Activated CD4-positive, alpha-beta T cell treated with anti-CD3 and anti-CD28 coated beads for 1 hour (primary cell): ENCODE data around the gene TBX2.
"Not testable (repeated sequence)": the region's sequence is repeated elsewhere in the genome, so short reads cannot be mapped to it uniquely, and the experiment has no call there.

Source experiments
- DNase-seq: peaks from one replicate; pipeline ENCODE4 v3.0.0-alpha.2; 2020

The TBX2 gene

DNA sequence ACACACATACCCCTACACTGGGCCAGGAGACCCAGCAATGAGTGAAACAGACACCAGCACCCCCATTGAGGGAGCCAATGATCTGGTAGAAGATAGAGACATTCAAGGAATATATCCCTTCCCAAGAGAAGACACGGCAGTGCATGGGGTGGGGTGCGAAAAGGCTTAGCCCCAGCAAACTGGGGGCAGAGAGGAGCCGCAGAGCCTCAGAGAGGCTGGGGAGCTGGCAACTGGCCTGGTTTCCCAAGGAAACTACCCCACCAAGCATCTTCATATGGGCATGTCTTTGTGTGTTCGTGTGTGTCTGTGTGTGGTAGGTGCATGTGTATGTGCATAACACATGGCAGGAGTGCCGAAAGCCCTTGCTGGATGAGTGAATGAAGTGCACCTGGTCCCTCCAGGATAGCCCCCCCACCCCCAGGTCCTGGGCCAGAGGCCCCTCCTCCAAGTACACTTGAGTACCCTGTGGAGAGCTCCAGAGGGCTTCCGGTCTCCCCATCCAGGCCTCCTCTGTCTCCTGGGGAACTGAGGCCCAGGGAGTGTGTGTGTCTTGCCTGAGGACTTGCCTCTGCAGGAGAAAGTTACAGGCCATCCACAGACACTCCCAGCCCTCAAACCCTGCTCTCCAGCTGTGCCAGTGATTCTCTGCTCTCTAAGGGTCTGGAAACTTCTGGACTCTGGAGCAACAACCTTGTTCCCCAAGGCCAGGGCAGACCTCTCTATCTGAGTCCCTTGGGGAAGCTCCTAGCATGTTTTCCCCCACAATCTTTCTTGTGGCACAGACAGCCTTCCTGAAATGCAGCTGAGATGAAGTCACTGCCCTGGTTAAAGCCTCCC, 15.9 kb downstream of the TBX2 start:
- DNase-seq: no peak

DNA sequence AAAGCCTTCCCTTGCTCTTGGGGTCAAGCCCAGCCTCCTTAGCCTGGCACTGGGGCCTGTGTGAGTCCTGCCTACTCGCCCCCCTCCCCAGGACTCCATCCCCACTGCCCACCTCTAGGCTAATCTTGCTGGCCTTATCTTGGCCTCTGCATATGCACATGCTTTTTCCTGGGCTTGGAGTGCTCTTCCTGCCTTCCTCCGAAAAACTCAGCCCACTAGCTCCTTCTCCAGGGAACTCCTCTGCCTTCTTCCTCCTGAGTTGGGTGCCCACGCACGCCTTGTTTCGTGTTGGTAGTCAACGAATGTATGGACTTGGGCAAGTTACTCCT, 16.5 kb downstream of the TBX2 start:
- no peak for DNase-seq

DNA sequence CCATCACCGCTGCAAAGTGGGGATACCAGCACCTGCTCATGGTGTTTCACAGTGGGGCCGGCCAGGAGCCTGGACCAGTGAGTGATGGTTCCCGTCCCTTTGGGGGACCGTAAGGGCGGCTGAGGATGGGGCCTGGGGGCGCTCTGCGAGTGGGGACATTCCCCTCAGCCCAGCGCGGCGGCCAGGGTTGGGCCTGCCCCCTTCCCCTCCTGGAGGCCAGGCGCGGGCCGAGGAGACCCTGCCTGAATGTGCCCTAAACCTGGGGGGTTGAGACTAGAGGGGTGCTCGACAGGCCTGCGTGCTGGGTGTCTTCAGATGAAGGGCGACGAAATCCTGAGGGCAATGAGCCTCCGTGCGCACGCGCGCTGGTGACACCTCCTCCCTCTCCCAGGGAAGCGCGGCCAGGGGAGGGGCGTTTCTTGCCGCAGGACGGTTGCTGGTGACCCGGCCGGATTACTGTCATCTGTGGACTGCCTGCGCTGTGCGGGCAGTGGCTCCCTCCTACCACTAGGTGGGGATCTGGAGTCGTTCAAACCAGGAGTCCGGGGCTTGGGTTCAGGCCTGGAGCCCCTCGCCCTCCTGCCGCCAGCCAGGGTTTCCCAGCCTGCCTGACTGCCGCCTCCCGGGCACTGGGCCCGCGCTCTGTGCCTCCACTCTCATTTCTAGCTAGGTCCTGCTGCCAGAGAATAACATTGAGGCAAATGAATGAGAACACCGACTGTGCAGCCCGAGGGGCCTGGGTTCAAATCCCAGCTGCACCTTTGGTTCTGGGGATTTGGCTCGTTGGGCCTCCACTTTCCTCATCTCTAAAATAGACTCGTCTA, 17.1 kb downstream of the TBX2 start:
- no peak for DNase-seq

DNA sequence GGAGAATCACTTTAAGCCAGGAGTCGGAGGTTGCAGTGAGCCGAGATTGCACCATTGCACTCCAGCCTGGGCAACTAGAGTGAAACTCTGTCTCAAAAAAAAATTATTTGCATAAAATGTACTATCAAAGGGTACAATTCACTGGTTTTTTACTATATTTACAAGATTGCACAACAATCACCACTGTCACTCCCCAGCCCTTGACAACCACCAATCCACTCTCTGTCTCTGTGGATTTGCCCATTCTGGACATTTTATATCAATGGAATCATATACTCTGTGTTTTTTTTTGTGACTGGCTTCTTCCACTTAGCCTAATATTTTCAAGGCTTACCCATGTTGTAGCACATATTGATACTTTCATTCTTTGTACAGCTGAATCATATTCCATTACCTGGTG, 18.8 kb downstream of the TBX2 start:
- DNase-seq: no peak

DNA sequence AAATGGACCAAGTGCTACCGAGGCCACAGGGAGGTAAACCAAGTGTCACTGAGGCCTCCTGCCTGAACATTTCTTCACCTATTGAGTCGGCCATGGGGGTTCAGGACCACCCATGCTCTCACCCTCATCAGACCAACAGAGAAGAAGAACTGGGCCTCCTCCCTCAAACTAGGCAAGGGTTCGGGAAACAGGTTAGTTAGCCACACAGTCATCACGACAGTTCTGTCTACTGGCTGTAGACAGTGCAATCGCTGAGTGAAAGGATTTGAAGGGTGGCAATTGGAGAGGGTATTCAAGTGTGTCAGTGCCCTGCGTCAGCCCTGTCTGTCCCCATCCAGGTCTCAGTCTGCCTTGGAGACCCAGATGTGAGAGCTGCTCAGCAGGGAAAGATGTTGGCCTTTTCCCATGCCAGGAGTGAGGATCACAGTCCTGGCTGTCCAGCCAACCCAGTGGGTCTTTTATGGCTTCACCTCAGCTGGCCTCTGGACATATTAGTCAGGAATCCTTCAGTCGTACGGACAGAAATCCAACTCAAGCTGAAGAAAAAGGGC, 19.9 kb downstream of the TBX2 start:
- DNase-seq: no peak

DNA sequence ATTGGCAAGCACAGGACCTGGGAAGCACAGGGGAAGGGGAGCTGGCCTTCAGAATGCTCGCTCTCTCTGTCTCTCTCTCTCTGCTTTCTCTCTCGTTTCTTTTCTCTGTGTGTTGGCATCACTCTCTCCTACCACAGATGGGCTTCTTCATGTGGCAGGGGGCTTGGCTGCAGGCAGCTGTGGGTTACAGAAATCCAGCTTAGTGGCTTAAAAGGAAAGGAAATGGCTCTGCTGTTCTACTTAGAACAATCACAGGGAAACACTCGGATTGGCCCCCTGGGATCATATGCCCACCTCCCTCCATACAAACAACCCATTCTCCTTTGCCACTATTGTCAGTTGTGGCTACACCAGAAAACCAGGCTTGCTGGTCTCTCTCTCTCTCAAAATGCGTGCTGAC, 20.4 kb downstream of the TBX2 start:
- DNase-seq: no peak

DNA sequence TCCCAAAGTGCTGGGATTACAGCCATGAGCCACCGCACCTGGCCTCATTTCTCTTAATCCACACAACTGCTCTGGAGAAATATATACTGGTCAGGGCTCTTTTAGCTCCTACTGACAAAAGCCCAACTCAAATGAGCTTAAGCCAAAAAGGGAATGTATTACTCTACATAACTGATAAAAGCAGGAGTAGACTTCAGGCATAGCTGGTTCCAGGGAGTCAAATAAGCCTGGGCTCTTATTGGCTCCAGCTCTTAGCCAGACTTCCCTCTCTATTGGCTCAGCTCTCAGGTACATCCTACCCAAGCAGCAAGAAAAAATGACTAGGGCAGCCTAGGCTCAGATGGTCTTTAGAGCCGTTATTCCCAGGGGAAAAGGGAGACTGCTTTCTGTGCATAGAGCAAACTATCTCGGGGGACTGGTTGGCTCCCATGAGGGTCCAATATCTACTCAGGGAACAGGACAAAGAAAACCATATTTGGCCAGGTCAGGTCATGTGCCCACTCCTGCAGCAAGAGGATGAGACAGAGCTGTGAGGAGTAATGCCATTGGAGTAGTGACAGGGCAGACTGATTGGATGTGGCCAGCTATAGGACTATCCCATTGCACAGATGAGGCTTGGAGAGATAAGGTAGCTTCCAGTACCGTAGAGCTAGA, 21.2 kb downstream of the TBX2 start:
- DNase-seq: no peak

DNA sequence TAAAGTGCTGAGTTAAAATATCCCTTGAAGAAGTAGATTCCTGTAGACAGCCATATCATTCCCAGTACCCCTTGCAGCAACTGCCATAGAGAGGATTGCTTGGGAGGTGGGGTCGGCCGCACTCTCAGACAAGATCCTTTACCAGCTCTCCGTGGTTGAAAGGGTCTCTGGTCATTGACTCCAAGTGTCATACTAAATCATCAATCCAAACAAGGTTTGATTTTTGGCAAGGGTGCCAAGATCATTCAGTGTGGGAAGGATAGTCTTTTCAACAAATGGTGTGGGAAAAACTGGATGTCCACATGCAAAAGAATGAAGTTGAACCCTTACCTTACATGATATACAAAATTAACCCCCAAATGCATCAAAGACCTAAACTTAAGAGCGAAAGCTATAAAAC, 21.8 kb downstream of the TBX2 start:
- no peak for DNase-seq

DNA sequence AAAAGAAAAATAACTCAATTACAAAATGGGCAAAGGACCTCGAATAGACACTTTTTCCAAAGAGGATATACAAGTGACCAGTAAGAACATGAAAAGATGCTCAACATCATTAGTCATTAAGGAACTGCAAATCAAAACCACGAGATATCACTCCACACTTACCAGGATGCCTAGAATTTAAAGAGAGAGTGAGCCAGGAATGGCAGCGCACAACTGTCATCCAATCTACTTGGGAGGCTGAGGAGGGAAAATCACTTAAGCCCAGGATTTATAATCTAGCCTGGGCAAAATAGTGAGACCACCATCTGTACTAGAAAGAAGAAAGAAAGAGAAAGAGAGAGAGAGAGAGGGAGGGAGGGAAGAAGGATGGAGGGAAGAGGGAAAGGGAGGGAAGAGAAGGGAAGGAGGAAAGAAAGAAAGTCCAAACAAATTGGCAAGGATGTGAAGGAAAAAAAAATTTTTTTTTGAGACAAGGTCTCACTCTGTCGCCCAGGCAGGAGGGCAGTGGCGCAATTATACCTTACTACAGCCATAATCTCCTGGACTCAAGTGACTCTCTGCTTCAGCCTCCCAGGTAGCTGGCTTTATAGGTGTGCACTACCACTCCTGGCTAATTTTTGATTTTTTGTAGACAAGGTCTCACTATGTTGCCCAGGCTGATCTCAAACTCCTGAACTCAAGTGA, 22.6 kb downstream of the TBX2 start:
- DNase-seq: no peak

DNA sequence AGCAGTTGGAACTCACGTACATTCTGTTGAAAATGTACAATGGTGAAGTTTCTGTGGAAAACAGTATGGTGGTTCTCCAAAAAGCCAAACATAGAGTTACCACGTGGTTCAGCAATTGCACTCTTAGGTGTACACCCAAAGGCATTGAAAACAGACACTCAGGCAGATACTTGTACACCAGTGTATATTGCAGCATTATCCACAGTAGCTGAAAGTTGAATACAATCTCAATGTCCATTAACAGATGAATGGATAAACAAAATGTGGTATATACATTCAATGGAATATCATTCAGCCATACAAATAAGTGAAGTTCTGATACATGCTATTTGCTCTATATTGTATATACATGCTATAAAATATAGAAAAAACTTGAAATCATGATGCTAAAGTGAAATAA, 23.2 kb downstream of the TBX2 start:
- DNase-seq: no peak

DNA sequence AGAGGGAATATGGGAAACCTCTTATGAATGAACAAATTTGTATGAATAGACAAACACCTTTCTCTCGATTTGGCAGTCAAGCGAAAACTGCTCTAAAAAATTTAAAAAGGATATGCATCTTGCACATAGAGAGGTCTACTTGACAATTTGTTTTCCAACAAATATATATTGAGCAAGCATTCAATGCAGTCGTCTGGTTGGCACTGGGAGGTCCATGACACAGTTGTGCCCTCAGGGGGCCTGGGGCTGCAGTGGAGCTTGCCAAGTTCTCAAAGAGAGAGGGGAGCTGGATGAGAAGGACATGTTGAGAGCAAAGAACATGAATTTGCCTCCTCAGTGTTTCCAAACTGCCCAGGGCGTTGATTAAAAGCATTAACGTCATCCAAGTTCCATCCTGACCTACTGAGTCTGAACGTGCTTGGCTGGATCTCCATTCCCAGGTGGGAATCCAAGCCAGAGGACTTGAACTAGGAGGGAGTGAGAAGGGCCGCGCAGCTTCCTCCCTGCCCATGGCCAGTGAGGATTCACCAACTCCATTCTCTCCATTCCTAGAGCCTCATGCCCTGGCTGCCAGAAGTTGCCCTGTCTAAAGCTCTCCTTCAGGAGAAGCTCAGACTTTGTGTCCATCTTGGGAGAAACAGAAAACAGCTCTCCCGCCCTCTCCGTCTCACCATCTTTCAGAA, 24.5 kb downstream of the TBX2 start:
- no peak for DNase-seq

DNA sequence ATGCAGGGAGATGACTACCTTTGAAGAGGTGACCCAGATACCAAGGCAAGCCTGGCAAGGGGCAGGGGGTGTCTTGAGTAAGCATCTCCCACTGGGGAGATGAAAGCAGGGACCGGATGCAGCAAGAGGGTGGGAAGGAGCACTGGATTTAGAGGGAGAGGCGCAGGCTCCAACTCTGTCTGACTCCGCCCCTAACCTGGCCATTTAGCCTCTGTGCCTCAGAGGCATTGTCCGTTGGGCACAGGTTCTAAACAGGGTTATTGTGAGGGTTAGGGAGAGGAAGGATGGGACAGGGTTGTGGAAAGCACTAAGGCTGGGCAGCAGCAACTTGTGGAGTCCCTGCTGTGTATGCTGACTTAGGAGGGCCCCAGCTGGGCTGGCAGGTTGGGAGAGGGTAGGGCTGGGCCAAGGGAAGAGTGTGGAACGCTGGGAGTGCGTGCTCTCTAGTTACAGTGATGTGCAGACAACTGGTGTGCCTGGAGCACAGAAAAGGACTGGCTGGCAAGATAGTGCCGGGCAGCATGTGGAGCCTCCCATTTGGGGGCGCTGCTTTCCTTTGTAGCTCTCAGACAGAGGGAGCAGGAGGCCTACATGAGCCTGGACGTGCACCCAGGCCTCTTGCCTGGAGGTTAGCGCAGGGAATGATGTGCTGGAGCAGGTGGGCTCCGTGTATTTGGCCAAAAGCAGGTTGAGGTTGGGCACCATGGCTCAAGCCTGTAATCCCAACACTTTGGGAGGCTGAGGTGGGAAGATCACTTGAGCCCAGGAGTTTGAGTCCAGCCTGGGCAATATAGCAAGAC, 26.2 kb downstream of the TBX2 start:
- DNase-seq: no peak

DNA sequence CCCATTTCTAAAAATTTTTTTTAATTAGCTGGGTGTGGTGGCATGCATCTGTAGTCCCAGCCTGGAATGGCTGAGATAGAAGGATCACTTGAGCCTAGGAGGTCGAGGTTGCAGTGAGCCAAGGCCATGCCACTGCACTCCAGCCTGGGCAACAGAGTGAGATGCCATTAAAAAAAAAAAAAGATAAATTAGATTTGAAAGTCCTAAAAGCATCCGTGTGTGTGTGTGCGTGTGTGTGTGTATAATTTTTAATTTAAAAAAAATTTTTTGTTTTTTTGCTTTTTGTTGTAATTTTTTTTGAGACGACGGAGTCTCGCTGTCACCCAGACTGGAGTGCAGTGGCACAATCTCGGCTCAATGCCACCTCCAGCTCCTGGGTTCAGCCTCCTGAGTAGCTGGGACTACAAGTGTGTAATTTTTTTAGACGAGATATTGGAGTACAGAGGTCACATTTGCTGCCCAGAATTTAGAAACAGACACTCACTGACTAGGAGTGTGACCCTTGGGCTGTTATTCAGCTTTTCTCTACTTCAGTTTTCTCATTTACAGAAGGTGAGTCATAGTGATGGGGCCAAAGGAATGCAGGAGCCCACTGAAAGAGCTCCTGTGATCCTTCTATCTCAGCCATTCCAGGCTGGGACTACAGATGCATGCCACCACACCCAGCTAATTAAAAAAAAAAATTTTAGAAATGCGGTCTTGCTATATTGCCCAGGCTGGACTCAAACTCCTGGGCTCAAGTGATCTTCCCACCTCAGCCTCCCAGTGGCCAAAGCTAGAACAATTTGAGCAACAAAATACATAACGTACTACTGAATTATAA, 27.1 kb downstream of the TBX2 start:
- no peak for DNase-seq

DNA sequence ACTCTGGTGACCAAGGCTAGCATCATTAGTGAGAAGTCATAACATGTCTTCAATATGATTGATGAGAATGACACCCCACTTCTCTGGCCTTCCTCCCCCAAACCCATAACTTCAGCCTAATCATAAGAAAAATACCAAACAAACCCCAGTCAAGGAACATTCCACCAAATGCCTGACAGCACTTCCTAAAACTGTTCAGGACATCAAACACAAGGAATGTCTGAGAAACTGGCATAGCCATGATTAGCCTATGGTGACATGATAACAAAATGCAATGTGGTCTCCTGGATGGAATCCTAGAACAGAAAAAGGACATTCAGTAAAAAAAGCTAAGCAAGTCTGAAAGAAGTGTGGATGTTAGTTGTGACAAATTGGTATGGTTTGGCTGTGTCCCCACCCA, 27.9 kb downstream of the TBX2 start:
- DNase-seq: no peak

DNA sequence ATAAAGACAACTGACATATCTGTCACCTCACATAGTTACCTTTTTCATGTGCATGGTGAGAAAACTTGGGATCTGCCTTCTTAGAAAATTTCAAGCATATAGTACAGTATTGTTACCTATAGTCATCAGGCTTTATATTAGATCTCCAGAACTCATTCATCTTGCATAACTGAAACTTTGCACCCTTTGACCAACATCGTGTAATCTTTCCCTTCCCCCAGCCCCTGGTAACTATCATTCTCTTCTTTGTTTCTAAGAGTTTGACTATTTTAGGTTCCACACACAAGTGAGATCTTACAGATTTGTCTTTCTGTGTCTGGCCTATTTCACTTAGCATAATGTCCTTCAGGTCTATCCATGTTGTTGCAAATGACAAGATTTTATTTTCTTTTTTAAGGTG, 29.6 kb downstream of the TBX2 start:
- DNase-seq: no peak

DNA sequence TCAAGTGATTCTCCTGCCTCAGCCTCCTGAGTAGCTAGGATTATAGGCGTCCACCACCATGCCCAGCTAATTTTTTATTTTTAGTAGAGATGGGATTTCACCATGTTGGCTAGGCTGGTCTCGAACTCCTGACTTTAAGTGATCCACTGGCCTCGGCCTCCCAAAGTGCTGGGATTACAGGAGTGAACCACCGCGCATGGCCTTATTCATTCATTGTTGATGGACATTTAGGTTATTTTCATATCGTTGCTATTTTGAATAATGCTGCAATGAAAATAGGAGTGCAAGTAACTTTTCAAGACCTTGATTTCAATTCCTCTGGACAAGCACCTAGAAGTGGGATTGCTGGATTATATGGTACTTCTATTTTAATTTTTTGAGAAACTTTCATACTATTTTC, 30.2 kb downstream of the TBX2 start:
- DNase-seq: not testable (repeated sequence)

DNA sequence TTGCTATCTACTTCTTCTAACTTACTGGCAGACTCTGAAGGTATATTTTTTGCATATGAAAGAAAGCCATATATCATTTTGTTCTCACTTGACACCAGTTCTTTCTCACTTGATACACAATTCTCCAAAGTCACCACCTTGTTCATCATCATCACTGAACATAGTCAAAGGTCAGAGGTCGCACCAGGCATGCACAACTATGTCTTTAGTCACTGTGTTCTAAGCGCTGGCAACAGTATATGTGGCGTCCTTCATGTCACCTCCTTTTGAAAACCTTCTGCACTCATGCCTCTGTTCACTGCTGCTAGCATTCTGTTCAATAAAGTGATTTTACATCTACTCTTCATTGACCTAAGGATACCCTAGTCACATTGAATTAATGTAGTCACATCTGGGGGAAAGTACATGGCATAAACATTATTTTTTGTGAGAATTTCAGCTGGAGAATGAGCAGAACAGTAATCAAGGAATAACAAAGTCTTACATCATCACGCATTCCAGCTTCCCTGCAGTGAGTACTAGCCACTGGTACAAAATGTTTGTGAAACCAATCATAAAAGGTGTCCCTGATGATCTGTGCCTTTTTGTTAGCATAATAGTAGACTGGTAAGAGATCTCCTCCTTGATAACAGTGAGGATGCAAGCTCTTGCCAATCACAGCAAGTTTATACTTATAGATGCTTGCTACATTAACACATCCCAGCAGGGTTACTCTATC, 32.1 kb downstream of the TBX2 start:
- DNase-seq: no peak

DNA sequence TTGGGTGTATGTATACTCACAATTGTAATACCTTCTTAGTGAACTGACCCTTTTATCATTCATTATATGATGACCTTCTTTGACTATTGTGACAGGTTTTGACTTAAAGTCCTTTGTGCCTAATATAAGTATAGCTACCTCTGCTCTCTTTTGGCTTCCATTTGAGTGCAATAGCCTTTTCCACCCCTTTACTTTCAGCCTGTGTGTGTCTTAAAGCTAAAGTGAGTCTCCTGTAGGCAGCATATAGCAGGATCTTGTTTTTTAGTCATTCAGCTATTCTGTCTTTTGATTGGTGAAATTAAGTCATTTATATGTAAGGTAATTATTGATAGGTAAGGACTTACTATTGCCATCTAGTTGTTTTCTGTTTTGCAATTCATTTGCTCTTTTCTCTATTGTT, 36.6 kb downstream of the TBX2 start:
- no peak for DNase-seq

DNA sequence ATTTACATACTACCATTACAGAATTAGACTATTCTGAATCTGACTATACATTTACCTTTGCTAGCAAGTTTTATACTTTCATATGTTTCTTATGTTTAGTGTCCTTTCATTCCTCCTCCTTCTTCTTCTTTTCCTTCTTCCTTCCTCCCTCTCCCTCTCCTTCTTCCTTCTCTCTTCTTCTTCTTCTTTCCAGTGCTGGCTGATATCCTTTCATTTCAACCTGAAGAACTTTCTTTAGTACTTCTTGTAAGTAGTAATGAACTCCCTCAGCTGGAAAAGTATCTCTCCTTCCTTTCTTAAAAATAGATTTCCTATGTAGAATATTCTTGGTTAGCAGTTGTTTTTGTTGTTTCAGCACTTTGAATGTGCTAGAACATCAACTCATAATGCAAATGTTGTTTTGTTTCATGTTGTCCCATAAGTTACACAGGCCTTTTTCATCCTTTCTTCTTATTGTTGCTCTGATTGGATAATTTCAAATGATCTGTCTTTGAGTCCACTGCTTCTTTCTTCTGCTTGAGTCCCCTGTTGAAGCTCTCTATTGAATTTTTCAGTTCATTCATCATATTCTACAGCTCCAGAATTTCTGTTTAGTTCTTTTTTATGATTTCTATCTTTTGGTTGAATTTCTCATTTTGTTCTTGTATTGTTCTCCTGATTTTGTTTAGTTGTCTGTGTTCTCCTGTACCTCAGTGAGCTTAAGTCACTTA, 37.5 kb downstream of the TBX2 start:
- DNase-seq: no peak
